ENCODE data around the gene MCOLN2. TPM values are rescaled to one million over a fixed set of nuclear protein-coding genes. Genes with fewer than 3 reads are reported as not detected.

The MCOLN2 gene
- total RNA-seq, 8 experiments from 2014 or later, result 0.13 to 2.5 (median 0.36) TPM; not detected in 1

- peak in 1 of 8 experiments; percentile 29 for ATAC-seq (replicated peaks in 6 of 8)
- H3K27ac ChIP-seq, result no peak overlapping the region
- H3K4me3 ChIP-seq, result no peak overlapping the region
- in situ Hi-C loops (cut with MboI; ENCODE audit: low pct_unique_long_range_greater_than_20kb in 2 of 9, low sequenced_read_pairs in 9 of 9, unreplicated experiment in 9 of 9), result loop anchor here in 1 of 9 experiments (25.0 kb wide), 1 partner anchor 115 kb away; no protein-coding TSS in a partner anchor
- H3K4me1 ChIP-seq (replicated peaks in 1 of 2), result peaks cover 0 to 4% of the 10 kb centered on the region in 2 donors
- 33 to 100% (median 80%) methylated on average over 1 of the region's 1 CpG; no CpG with 5 or more reads in 1 of the 10 experiments for WGBS, 10 experiments
Measured at GRCh38 chr1:84972377-84972987, 24.4 kb downstream of the MCOLN2 start.

- in situ Hi-C loops (cut with MboI; ENCODE audit: low pct_unique_long_range_greater_than_20kb in 2 of 9, low sequenced_read_pairs in 9 of 9, unreplicated experiment in 9 of 9), result loop anchor here in 1 of 9 experiments (25.0 kb wide), 1 partner anchor 115 kb away; no protein-coding TSS in a partner anchor
- H3K4me1 ChIP-seq (replicated peaks in 1 of 2), result peaks cover 0 to 4% of the 10 kb centered on the region in 2 donors
- H3K27ac ChIP-seq, result no peak overlapping the region
- ATAC-seq (replicated peaks in 6 of 8), result peak in 1 of 8 experiments; percentile 69
- WGBS, 10 experiments, result 57 to 100% (median 84%) methylated on average over 1 to 2 of the region's 2 CpGs
- no peak overlapping the region for H3K4me3 ChIP-seq
Measured at GRCh38 chr1:84971957-84972356, 25.0 kb downstream of the MCOLN2 start.

- H3K27ac ChIP-seq, result no peak overlapping the region
- H3K4me1 ChIP-seq (replicated peaks in 1 of 2), result peaks cover 0 to 4% of the 10 kb centered on the region in 2 donors
- WGBS, 10 experiments, result 69 to 96% (median 87%) methylated on average over 1 to 7 of the region's 7 CpGs; no CpG with 5 or more reads in 2 of the 10 experiments
- in situ Hi-C loops (cut with MboI; ENCODE audit: low pct_unique_long_range_greater_than_20kb in 2 of 9, low sequenced_read_pairs in 9 of 9, unreplicated experiment in 9 of 9), result loop anchor here in 1 of 9 experiments (25.0 kb wide), 1 partner anchor 118 kb away; no protein-coding TSS in a partner anchor
- ATAC-seq (replicated peaks in 6 of 8), result peak in 1 of 8 experiments; percentile 26
- no peak overlapping the region for H3K4me3 ChIP-seq
Measured at GRCh38 chr1:84969489-84970250, 27.2 kb downstream of the MCOLN2 start.

GRCh38 chr1:84968865-84969264, 28.0 kb downstream of the MCOLN2 start:
- in situ Hi-C loops (cut with MboI; ENCODE audit: low pct_unique_long_range_greater_than_20kb in 2 of 9, low sequenced_read_pairs in 9 of 9, unreplicated experiment in 9 of 9), result loop anchor here in 1 of 9 experiments (25.0 kb wide), 1 partner anchor 118 kb away; no protein-coding TSS in a partner anchor
- ATAC-seq (replicated peaks in 6 of 8), result no peak
- H3K27ac ChIP-seq, result no peak overlapping the region
- peaks cover 0 to 4% of the 10 kb centered on the region in 2 donors for H3K4me1 ChIP-seq (replicated peaks in 1 of 2)
- no peak overlapping the region for H3K4me3 ChIP-seq
- 90 to 100% (median 100%) methylated on average over 1 to 3 of the region's 3 CpGs; no CpG with 5 or more reads in 3 of the 10 experiments for WGBS, 10 experiments

GRCh38 chr1:84968101-84968500, 28.8 kb downstream of the MCOLN2 start:
- Histone ChIP-seq H3K4me3 (no peak overlapping the region), H3K27ac (no peak overlapping the region), H3K4me1 (replicated peaks in 1 of 2) (peaks cover 0 to 4% of the 10 kb centered on the region in 2 donors)
- in situ Hi-C loops (cut with MboI; ENCODE audit: low pct_unique_long_range_greater_than_20kb in 2 of 9, low sequenced_read_pairs in 9 of 9, unreplicated experiment in 9 of 9), result loop anchor here in 1 of 9 experiments (25.0 kb wide), 1 partner anchor 119 kb away; no protein-coding TSS in a partner anchor
- no peak for ATAC-seq (replicated peaks in 6 of 8)
- WGBS, 10 experiments, result 0 to 80% (median 60%) methylated on average over 1 of the region's 1 CpG; no CpG with 5 or more reads in 3 of the 10 experiments

- in situ Hi-C loops (cut with MboI; ENCODE audit: low pct_unique_long_range_greater_than_20kb in 2 of 9, low sequenced_read_pairs in 9 of 9, unreplicated experiment in 9 of 9), result loop anchor here in 1 of 9 experiments (25.0 kb wide), 1 partner anchor 120 kb away; no protein-coding TSS in a partner anchor
- 33 to 100% (median 67%) methylated on average over 1 of the region's 1 CpG; no CpG with 5 or more reads in 3 of the 10 experiments for WGBS, 10 experiments
- Histone ChIP-seq H3K4me1 (replicated peaks in 1 of 2) (peaks cover 0 to 4% of the 10 kb centered on the region in 2 donors), H3K27ac (no peak overlapping the region), H3K4me3 (no peak overlapping the region)
- ATAC-seq (replicated peaks in 6 of 8), result no peak
Measured at GRCh38 chr1:84967666-84968065, 29.2 kb downstream of the MCOLN2 start.

- in situ Hi-C loops (cut with MboI; ENCODE audit: low pct_unique_long_range_greater_than_20kb in 2 of 9, low sequenced_read_pairs in 9 of 9, unreplicated experiment in 9 of 9), result loop anchor here in 1 of 9 experiments (25.0 kb wide), 1 partner anchor 124 kb away; no protein-coding TSS in a partner anchor
- Histone ChIP-seq H3K27ac (no peak overlapping the region), H3K4me1 (replicated peaks in 1 of 2) (no peaks in the 10 kb centered on the region), H3K4me3 (no peak overlapping the region)
- no peak for ATAC-seq (replicated peaks in 6 of 8)
Measured at GRCh38 chr1:84963021-84963420, 33.9 kb downstream of the MCOLN2 start.

- H3K4me3 ChIP-seq, result no peak overlapping the region
- no peak for ATAC-seq (replicated peaks in 6 of 8)
- WGBS, 10 experiments, result 50 to 100% (median 83%) methylated on average over 1 of the region's 1 CpG
- H3K4me1 ChIP-seq (replicated peaks in 1 of 2), result no peaks in the 10 kb centered on the region
- in situ Hi-C loops (cut with MboI; ENCODE audit: low pct_unique_long_range_greater_than_20kb in 2 of 9, low sequenced_read_pairs in 9 of 9, unreplicated experiment in 9 of 9), result loop anchor here in 1 of 9 experiments (25.0 kb wide), 1 partner anchor 126 kb away; no protein-coding TSS in a partner anchor
- no peak overlapping the region for H3K27ac ChIP-seq
Measured at GRCh38 chr1:84961316-84961715, 35.6 kb downstream of the MCOLN2 start.

GRCh38 chr1:84960371-84960770, 36.5 kb downstream of the MCOLN2 start:
- 67 to 100% (median 91%) methylated on average over 1 of the region's 1 CpG; no CpG with 5 or more reads in 3 of the 10 experiments for WGBS, 10 experiments
- H3K27ac ChIP-seq, result no peak overlapping the region
- no peaks in the 10 kb centered on the region for H3K4me1 ChIP-seq (replicated peaks in 1 of 2)
- ATAC-seq (replicated peaks in 6 of 8), result no peak
- no peak overlapping the region for H3K4me3 ChIP-seq
- in situ Hi-C loops (cut with MboI; ENCODE audit: low pct_unique_long_range_greater_than_20kb in 2 of 9, low sequenced_read_pairs in 9 of 9, unreplicated experiment in 9 of 9), result loop anchor here in 1 of 9 experiments (25.0 kb wide), 1 partner anchor 127 kb away; no protein-coding TSS in a partner anchor

- in situ Hi-C loops (cut with MboI; ENCODE audit: low pct_unique_long_range_greater_than_20kb in 2 of 9, low sequenced_read_pairs in 9 of 9, unreplicated experiment in 9 of 9), result loop anchor here in 1 of 9 experiments (25.0 kb wide), 1 partner anchor 128 kb away; no protein-coding TSS in a partner anchor
- H3K27ac ChIP-seq, result no peak overlapping the region
- H3K4me3 ChIP-seq, result no peak overlapping the region
- H3K4me1 ChIP-seq (replicated peaks in 1 of 2), result no peaks in the 10 kb centered on the region
- ATAC-seq (replicated peaks in 6 of 8), result no peak
- WGBS, 10 experiments, result 78 to 95% (median 79%) methylated on average over 1 to 5 of the region's 5 CpGs; no CpG with 5 or more reads in 3 of the 10 experiments
Measured at GRCh38 chr1:84959294-84959693, 37.6 kb downstream of the MCOLN2 start.

- H3K4me3 ChIP-seq, result no peak overlapping the region
- ATAC-seq (replicated peaks in 6 of 8), result no peak
- no peaks in the 10 kb centered on the region for H3K4me1 ChIP-seq (replicated peaks in 1 of 2)
- no peak overlapping the region for H3K27ac ChIP-seq
- in situ Hi-C loops (cut with MboI; ENCODE audit: low pct_unique_long_range_greater_than_20kb in 2 of 9, low sequenced_read_pairs in 9 of 9, unreplicated experiment in 9 of 9), result loop anchor here in 1 of 9 experiments (25.0 kb wide), 1 partner anchor 129 kb away; no protein-coding TSS in a partner anchor
- 14 to 100% (median 83%) methylated on average over 1 of the region's 1 CpG for WGBS, 10 experiments
Measured at GRCh38 chr1:84957966-84958365, 38.9 kb downstream of the MCOLN2 start.

GRCh38 chr1:84956655-84957054, 40.3 kb downstream of the MCOLN2 start:
- H3K4me3 ChIP-seq, result no peak overlapping the region
- no peaks in the 10 kb centered on the region for H3K4me1 ChIP-seq (replicated peaks in 1 of 2)
- H3K27ac ChIP-seq, result no peak overlapping the region
- in situ Hi-C loops (cut with MboI; ENCODE audit: low pct_unique_long_range_greater_than_20kb in 2 of 9, low sequenced_read_pairs in 9 of 9, unreplicated experiment in 9 of 9), result loop anchor here in 1 of 9 experiments (25.0 kb wide), 1 partner anchor 131 kb away; no protein-coding TSS in a partner anchor
- whole genome bisulfite sequencing, 10 experiments, result 29 to 92% (median 79%) methylated on average over 2 to 6 of the region's 6 CpGs; no CpG with 5 or more reads in 1 of the 10 experiments
- ATAC-seq (replicated peaks in 6 of 8), result no peak
